Renal cortical epithelial cell (primary cell): ENCODE measurements around the gene ZNF57. TPM values are rescaled to one million over a fixed set of nuclear protein-coding genes. Genes with fewer than 3 reads are reported as not detected.
"Not testable (repeated sequence)": the region's sequence is repeated elsewhere in the genome, so short reads cannot be mapped to it uniquely, and the experiment has no call there.

Experiments used
- DNase-seq: peaks from one replicate; pipeline ENCODE4 v3.0.0-alpha.2; 2011; ENCODE audit warnings: low read depth
- total RNA-seq: library from RNA; depleted of rRNA; stranded (reverse); fragments of >200 nt; gene quantifications from 2 replicates; pipeline ENCODE4 v1.2.3, GENCODE V29; 2014

The ZNF57 gene
- total RNA-seq, 1 donor from 2014 or later = 10.6 TPM

GRCh38 chr19:2896694-2897093, 4.0 kb upstream of the ZNF57 start:
- DNase-seq = no peak

GRCh38 chr19:2902590-2903218, 2.0 kb downstream of the ZNF57 start:
- DNase-seq = no peak

GRCh38 chr19:2903326-2903725, 2.6 kb downstream of the ZNF57 start:
- not testable (repeated sequence) for DNase-seq

GRCh38 chr19:2905918-2906519, 5.3 kb downstream of the ZNF57 start:
- DNase-seq = no peak

GRCh38 chr19:2906631-2907195, 6.0 kb downstream of the ZNF57 start:
- DNase-seq = no peak

- no peak for DNase-seq
These were observed 11.6 kb downstream of the ZNF57 start for GRCh38 chr19:2912306-2912705.

- DNase-seq = no peak
These were observed 16.8 kb downstream of the ZNF57 start for GRCh38 chr19:2917275-2918184.

- peak; percentile 73 for DNase-seq
These were observed 22.3 kb downstream of the ZNF57 start for GRCh38 chr19:2922987-2923386.

- peak; percentile 56 for DNase-seq
These were observed 22.8 kb downstream of the ZNF57 start for GRCh38 chr19:2923510-2923909.

- no peak for DNase-seq
These were observed 25.8 kb downstream of the ZNF57 start for GRCh38 chr19:2926341-2927031.

GRCh38 chr19:2927032-2927430, 26.3 kb downstream of the ZNF57 start:
- DNase-seq = no peak

GRCh38 chr19:2933490-2933910, 32.8 kb downstream of the ZNF57 start:
- no peak for DNase-seq

- DNase-seq = not testable (repeated sequence)
These were observed 35.1 kb downstream of the ZNF57 start for GRCh38 chr19:2935863-2936262.

- DNase-seq = no peak
These were observed 42.4 kb downstream of the ZNF57 start for GRCh38 chr19:2942928-2943640.

- no peak for DNase-seq
These were observed 43.7 kb downstream of the ZNF57 start for GRCh38 chr19:2944403-2944774.

- DNase-seq = peak; percentile 98
These were observed 44.2 kb downstream of the ZNF57 start, which contains the start of gene ZNF77 for GRCh38 chr19:2944775-2945574. Gene ZNF77, minus strand, starts transcription at chr19:2944971. Its CDS starts 131 bp downstream, at chr19:2944840.

GRCh38 chr19:2945575-2946184, 45.0 kb downstream of the ZNF57 start:
- DNase-seq = no peak

GRCh38 chr19:2949939-2950285, 49.2 kb downstream of the ZNF57 start:
- no peak for DNase-seq

- peak; percentile 98 for DNase-seq
These were observed 49.8 kb downstream of the ZNF57 start for GRCh38 chr19:2950286-2951124.
